Measurements from ENCODE around the gene ATRN. TPM values are rescaled to one million over a fixed set of nuclear protein-coding genes. Genes with fewer than 3 reads are reported as not detected.

ATRN gene
- total and polyA plus RNA-seq, 2 of the 8 experiments (the other 6 are each of a cell fraction or from before 2014, with no cell fraction given) = 12.0 to 17.4 TPM

DNA sequence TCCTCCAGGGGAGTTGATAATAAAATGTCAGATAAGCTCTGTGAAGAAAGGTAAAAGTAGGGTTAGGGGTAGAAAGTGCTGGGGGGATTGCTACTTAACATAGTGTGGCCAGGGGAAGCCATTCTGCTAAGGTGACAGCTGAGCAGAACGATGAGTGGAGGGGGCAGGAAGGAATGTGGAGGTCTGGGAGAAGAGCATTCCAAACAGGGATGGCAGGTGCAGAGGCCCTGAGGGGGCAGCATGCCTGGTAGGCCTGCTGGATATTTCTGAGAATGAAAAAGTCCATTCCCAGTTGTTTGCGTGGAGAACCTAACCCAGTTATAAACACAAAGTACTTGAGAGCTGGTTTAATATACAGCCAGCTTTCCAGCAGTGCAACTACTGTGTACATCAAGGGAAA lies 183.1 kb downstream of the ATRN start (continued):
- no peak for TF ChIP-seq KDM4A (IDR thresholded peaks at IDR 0.05; ENCODE audit: low read depth, low read length, severe bottlenecking)
- TF ChIP-seq ASH2L (IDR thresholded peaks at IDR 0.05; ENCODE audit: low read length) = no peak
- TF ChIP-seq HDAC6 (IDR thresholded peaks at IDR 0.05; ENCODE audit: low read depth, low read length) = no peak
- TF ChIP-seq SAP30 (IDR thresholded peaks at IDR 0.05; ENCODE audit: insufficient read depth, insufficient replicate concordance, low read length) = no peak
- TF ChIP-seq HDAC2 (IDR thresholded peaks at IDR 0.05; ENCODE audit: borderline replicate concordance in 1 of 2, low read depth in 2 of 2, low read length in 2 of 2) = no peak

Measured in H1 (cell line).